CD4-positive, alpha-beta T cell treated with Interferon gamma for 1 hour (primary cell): ENCODE results near the gene GMDS.

Source experiments
- DNase-seq: peaks from one replicate; pipeline ENCODE4 v3.0.0-alpha.2; 2020

GMDS gene

GRCh38 chr6:1663511-1663910 lies 581.9 kb downstream of the GMDS start:
- no peak for DNase-seq

GRCh38 chr6:1662534-1662933 lies 582.9 kb downstream of the GMDS start:
- no peak for DNase-seq

GRCh38 chr6:1659816-1660215 lies 585.6 kb downstream of the GMDS start:
- no peak for DNase-seq

- DNase-seq, result no peak
Measured at GRCh38 chr6:1658212-1659005, 587.0 kb downstream of the GMDS start.

GRCh38 chr6:1657771-1658165 lies 587.6 kb downstream of the GMDS start:
- no peak for DNase-seq

- DNase-seq, result no peak
Measured at GRCh38 chr6:1657116-1657770, 588.2 kb downstream of the GMDS start.

GRCh38 chr6:1654054-1654453 lies 591.4 kb downstream of the GMDS start:
- no peak for DNase-seq

- no peak for DNase-seq
Measured at GRCh38 chr6:1652842-1653241, 592.6 kb downstream of the GMDS start.

- no peak for DNase-seq
Measured at GRCh38 chr6:1651362-1651761, 594.0 kb downstream of the GMDS start.

- no peak for DNase-seq
Measured at GRCh38 chr6:1645466-1646185, 599.8 kb downstream of the GMDS start.

GRCh38 chr6:1644516-1645060 lies 600.8 kb downstream of the GMDS start:
- DNase-seq, result no peak

- no peak for DNase-seq
Measured at GRCh38 chr6:1643830-1644445, 601.5 kb downstream of the GMDS start.

GRCh38 chr6:1643111-1643510 lies 602.3 kb downstream of the GMDS start:
- no peak for DNase-seq

GRCh38 chr6:1641343-1641885 lies 604.0 kb downstream of the GMDS start:
- DNase-seq, result no peak

GRCh38 chr6:1640476-1640875 lies 604.9 kb downstream of the GMDS start:
- DNase-seq, result no peak

GRCh38 chr6:1639430-1639829 lies 606.0 kb downstream of the GMDS start:
- DNase-seq, result no peak

GRCh38 chr6:1636971-1637871 lies 608.2 kb downstream of the GMDS start:
- DNase-seq, result no peak

- no peak for DNase-seq
Measured at GRCh38 chr6:1636272-1636825, 609.1 kb downstream of the GMDS start.

GRCh38 chr6:1635305-1636010 lies 609.9 kb downstream of the GMDS start:
- DNase-seq, result no peak

- DNase-seq, result no peak
Measured at GRCh38 chr6:1634081-1634480, 611.3 kb downstream of the GMDS start.
